ENCODE results near the gene KLHL4. TPM values are rescaled to one million over a fixed set of nuclear protein-coding genes. Genes with fewer than 3 reads are reported as not detected.

The KLHL4 gene
- total and polyA plus RNA-seq, 10 of the 15 experiments (the other 5 are each of a cell fraction or from before 2014, with no cell fraction given), result 0.03 TPM; not detected in 8

GRCh38 chrX:87525771-87526229, 8.2 kb downstream of the KLHL4 start:
- WGBS (ENCODE audit: insufficient coverage, insufficient replicate concordance, low lambda C conversion rate, missing lambda C conversion rate), result 36% methylated on average over 2 of the region's 2 CpGs
- H3K36me3 ChIP-seq (ENCODE audit: control insufficient read depth in 2 of 2, insufficient read depth in 2 of 2, low read length in 1 of 2), result no peaks in the 10 kb centered on the region
- no peaks in the 10 kb centered on the region for H3K4me1 ChIP-seq (ENCODE audit: control insufficient read depth, insufficient read depth, low read length)
- no peak overlapping the region for H2AFZ ChIP-seq (ENCODE audit: control insufficient read depth, low read depth, low read length)
- POLR2A ChIA-PET, result no interaction called here
- RAD21 ChIA-PET (ENCODE audit: unreplicated experiment), result no interaction called here
- H3K4me2 ChIP-seq (ENCODE audit: control insufficient read depth, insufficient read depth), result no peak overlapping the region
- H3K27me3 ChIP-seq (replicated peaks in 1 of 2; ENCODE audit: control insufficient read depth in 2 of 2, insufficient read depth in 2 of 2, low read length in 1 of 2), result no peaks in the 10 kb centered on the region
- TF ChIP-seq SIX5 (IDR thresholded peaks at IDR 0.05; ENCODE audit: low read depth, low read length, severe bottlenecking) (no peak), MAX (IDR thresholded peaks at IDR 0.05; ENCODE audit: low read depth, low read length) (no peak), STAT3 (IDR thresholded peaks at IDR 0.05; ENCODE audit: low read depth, low read length) (no peak), NRF1 (conservative IDR thresholded peaks at IDR 0.05; ENCODE audit: low read depth, low read length) (no peak), CEBPB (IDR thresholded peaks at IDR 0.05; ENCODE audit: borderline replicate concordance in 1 of 2, low read depth in 2 of 2, low read length in 2 of 2) (no peak), ELK1 (IDR thresholded peaks at IDR 0.05; ENCODE audit: low read depth, low read length) (no peak), SMAD1 (IDR thresholded peaks at IDR 0.05; ENCODE audit: low read depth, partially characterized antibody) (no peak)
- no peaks in the 10 kb centered on the region for H4K20me1 ChIP-seq (ENCODE audit: control insufficient read depth, insufficient read depth)
- H3K27ac ChIP-seq (ENCODE audit: control insufficient read depth, insufficient read depth), result no peak overlapping the region
- DNase-seq (ENCODE audit: low read depth, low spot score), result no peak
- H3K4me3 ChIP-seq, result no peak overlapping the region
- in situ Hi-C loops (cut with MboI) (no loop called here), intact Hi-C loops (cut with micrococcal nuclease; ENCODE audit: unreplicated experiment) (no loop called here)
- CTCF ChIA-PET, result no interaction called here
- no peak for ATAC-seq
- no peaks in the 10 kb centered on the region for H3K9me3 ChIP-seq (replicated peaks; ENCODE audit: control insufficient read depth, insufficient read depth, low read length)
- FAIRE-seq, result no peak
- no TSS peak for BruUV-seq (replicated peaks)
- SMC1A ChIA-PET (ENCODE audit: uncharacterized antibody, unreplicated experiment), result no interaction called here
- H3K9ac ChIP-seq (ENCODE audit: control insufficient read depth, insufficient read depth, low read length), result no peak overlapping the region
- no peaks in the 10 kb centered on the region for H3K79me2 ChIP-seq (ENCODE audit: control insufficient read depth, insufficient read depth, low read length)
